Fibroblast of peridontal ligament (primary cell): ENCODE results near the gene ALS2.
"Not testable (repeated sequence)": the region's sequence is repeated elsewhere in the genome, so short reads cannot be mapped to it uniquely, and the experiment has no call there.

Source experiments
- DNase-seq: peaks from one replicate; pipeline ENCODE4 v3.0.0-alpha.2; 2010; ENCODE audit errors: extremely low read depth

ALS2 gene

DNA sequence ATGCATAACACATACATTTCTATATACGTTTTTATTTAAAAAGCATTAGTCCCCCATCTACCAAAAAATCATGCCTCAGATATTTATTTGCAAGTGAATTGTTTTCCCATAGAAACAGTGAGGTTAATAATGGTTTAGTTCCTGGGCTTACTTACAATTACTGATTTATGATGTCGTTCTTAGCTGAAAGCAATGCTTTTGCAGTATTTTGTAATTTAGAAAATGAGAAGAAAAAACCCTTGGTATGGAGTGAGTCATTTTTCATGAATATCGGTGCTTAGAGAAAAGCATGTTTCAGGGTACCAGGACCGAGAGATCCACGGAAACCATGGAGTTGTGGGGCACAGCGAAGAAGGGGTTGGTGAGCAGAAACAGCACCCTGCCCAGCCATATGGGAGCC is 13.6 kb upstream of the ALS2 start:
- peak; percentile 48 for DNase-seq

DNA sequence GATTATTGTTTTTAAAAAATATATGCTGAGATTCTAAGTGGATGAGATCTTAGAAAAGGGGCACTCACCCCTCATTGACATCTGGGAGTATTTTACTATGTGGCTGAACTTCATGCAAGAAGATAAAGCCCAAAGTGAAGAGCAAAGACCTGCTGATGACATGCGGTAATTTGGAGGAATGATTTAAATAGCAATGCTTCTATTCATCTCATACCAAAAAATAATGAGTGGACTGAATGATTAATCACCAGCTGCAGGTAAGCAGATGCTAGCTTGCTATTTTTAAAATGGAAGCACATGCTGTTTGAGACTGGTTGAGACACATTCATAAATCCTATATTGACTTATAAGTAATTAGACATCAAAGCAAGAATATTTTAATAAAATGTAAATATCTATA is 12.9 kb upstream of the ALS2 start:
- DNase-seq, result no peak

DNA sequence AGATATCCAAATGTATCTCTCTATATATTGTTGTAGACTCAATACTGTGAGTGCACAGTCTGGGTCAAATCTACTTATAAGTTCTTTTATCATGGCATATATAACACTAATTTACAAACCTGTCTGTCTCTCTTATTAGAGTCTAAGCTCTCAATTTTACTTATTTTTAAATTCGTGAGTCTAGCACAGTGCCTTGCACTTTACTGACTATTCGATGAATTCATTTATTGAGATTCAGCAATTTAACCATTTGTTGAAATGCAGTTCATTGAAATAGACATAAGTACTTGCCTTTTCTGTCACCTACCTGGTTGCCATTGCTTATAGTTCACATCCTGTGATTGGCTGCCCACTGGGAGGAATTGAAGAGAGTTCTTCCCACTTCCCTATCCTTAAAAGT is 10.3 kb upstream of the ALS2 start:
- no peak for DNase-seq

DNA sequence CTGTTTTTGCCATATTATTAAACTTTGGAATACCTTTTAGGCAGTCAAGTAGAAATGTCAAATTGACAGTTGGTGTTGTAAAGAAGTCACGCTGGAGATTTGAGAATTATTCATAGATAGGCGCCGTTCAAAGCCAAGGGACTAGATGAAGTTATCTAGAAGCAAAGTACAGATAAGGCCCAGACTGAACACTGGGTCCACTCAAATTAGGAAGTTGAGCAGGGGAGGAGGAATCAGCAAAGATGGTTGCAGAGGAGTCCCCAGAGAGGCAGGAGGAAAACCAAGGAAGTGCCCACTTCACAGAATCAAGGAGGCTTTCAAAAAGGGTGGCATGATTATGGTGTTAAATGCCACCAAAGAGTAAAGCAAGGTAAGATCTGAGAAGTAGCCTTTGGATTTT is 9.6 kb upstream of the ALS2 start:
- no peak for DNase-seq

DNA sequence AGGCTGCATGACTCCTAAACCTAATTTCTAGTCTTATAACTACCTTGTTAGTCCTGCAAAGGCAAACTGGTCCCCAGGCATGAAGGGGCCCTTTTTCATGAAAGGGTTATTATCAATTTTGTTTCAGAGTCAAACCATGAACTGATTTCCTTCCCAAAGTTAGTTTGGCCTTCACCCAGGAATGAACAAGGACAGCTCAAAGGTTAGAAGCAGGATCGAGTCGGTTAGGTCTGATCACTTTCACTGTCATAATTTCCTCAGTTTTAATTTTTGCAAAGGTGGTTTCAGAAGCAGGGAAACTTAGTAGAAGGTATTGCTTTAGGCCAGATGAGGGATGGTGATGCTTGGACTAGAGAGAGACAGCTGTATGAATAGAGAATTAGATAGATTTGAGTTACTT is 8.7 kb upstream of the ALS2 start:
- DNase-seq, result no peak

DNA sequence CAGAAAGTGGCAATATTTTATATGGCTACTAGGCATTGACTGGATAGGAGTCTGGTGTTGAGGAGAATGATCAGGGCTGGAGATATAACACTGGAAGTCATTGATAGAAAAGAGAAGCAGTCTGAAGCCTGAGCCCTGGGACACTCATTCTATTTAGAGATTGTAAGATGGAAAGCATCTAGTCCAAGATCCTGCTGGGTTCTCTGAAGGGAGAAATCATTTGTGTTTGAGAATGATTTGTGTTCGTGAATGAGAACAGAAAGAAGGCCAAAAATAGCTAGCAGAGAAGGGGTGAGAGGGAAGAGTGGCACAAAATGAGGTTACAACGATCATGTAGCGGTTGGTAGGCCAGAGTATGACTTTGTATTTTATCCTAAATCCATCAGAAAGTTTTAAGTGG is 7.6 kb upstream of the ALS2 start:
- DNase-seq, result no peak

DNA sequence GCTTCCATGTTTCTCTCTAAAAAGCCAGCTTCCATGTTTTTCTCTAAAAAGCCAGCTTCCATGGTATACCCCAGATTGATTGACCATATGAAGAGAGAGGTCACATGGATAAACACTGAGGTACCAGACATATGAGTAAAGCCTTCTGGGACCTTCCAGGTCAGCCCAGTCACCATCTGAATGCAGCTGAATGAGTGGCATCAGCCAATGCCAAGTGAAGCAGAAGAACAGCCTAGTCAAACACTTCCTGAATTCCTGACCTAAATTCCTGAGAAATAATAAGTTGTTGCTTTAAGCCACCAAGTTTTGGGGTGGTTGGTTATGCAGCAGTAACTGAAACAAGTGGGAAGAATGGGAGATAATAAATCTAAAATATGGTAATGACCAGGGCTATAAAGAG is 5.7 kb upstream of the ALS2 start:
- DNase-seq, result peak; percentile 45

DNA sequence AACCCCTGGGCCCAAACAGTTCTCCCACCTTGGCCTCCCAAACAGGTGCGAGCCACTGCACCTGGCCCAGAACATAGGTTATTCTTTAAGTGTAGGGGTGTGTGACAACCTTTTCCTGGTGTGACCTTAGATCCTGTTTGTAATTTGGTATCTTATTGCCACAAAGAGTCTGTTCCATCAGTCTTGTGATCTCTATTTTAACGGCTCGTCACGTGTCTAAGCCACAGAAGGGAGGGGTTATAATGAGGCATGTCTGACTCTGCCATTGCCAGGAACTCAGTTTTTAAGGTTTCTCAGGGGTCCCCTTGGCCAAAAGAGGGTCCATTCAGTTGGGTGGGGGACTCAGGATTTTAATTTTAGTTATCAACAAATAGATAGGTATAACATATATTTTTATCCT is 4.4 kb upstream of the ALS2 start:
- no peak for DNase-seq

DNA sequence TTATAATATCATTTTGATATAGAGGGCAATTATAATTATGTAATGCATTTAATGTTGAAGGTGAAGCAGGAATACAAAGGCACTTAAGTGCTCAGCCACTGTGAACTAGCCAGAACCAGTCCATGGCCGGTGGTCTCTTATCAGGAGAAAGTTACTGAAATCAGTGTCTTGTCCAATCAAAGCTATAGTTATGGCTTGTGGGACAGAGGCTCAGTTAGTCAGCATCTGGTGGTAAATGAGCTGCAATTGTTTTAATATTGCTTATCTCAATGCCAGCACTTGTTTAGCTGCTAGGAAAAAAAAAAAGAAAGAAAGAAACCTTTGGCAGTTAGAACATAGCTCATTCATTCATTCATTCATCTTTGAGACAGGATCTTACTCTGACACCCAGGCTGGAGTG is 3.8 kb upstream of the ALS2 start:
- no peak for DNase-seq

DNA sequence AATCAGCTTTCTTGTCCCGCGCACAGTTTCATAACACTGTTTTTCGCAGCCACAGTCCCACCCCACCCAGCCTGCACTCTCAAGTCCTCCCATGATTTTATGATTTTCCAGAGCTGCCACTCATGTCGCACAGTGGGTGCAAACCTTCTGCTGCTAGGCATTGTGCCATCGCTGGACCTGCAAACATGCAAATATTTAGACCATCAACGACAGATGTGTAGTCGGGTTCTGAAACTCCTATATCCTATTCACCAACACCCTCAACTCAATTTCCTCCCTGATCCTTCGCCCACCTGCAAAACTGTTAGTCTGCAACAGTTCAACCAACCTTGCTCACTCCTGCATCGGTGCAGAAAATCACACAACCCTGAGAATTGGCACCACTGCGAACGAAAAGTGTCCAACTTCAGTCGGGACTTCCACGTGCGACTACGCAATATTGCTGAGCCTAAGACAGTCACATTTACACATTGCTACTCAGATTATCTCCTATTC is 871 bp upstream of the ALS2 start:
- peak; percentile 20 for DNase-seq

DNA sequence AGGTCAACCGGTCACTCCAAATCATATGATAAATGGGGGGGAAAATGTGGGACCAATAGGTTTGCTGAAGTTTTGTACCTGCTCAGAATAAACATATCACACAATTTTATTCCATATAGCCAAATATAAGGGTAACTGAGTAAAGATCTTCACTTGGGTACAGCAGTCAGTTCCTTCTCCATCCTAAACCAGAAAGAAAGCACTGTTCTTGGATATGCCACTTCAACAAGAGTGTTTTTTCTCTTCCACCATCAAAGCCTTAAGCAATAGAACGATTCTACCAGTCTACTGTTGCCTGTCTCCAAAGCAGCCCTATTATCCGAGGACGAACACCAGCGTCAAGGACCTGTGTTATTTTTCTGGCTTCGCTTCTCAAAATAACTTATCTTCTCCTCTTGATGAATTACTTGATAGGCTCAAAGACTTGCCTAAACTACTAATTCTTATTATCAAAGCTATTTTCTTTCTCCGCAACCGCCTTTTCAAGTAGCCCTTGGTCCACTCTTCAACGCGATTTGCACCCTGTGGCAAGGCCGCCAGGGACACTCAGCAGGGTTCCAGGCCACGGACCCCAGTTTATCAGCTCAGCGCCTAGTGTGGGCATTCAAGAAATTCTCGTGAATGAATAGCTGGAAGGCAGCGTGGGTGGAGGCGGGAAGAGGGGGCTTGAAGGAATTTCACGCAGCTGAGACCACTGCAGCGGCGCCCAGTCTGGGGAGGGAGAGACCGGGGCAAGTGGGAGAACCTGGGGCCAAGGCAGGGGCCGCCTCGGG is 646 bp downstream of the ALS2 start:
- DNase-seq, result peak; percentile 28

DNA sequence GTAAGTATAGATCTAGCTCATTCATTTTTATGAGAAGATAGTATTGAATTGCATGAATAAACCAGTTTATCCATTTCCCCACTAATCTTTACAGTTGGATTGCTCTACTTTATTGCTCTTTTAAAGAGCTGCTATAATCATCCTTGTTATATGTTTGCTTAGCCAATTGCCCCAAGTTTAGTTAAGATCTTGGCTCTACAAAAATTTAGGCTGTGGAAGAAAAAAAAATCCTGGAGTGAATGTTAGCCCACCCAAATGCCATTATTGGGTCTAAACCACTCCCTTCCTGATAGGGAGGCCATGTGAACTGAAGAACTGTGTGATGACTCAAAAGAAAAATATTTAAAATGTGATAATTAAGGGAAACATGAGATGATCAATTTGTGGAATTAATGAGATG is 2.9 kb downstream of the ALS2 start:
- no peak for DNase-seq

DNA sequence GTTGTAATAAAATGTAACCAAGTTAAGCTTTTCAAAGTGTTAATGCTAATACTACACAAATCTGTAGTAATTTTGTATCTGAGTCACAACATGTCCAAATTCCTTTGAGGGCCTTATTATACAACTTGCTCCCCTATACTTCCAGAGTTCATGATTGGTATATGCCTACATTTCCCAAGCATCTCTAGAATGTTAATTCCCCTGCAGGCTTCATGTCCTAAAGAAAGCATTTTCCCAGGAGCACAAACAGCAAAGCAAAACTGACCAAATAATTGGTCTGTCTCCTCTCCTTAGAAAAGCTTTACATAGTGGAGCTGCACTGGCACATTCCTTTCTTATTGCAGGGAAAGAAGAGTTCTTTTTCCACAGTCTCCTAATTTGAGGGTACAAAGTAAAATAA is 3.7 kb downstream of the ALS2 start:
- DNase-seq, result peak; percentile 38

DNA sequence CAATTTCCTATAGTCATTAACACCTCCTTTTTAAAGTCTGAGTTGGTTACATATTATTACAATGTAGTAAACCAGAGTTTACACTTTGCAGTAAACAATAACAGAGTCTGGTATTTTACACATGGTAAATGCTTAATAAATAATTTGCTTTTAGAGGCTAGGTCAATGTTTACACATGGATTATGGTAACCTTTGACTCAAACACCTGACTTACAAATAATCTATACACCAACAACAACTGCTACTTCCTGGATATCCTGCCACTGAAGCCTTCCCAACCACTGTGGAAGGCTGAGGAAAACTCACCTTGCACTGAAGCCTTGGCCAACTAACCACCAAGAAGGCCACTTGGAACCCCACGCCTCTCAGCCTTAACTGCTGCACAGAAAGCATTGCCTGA is 5.4 kb downstream of the ALS2 start:
- DNase-seq, result no peak

DNA sequence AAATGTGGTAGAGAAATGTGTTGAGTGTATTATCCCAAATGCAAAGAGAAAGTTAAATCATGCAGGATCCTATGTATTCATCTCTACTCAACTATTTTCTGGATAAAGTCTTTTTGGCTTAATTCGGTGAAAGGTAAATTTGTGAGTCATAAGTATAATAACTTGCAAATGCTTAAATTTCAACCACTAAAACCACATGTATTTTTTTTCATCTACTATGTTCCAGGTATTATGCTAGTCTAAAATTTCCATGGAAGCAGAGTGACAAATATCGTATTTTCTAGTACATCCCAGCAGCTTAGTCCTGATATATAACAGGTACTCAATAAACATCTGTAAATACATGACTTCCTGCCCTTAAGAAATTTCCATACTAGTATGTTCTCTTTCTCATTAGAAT is 6.2 kb downstream of the ALS2 start:
- DNase-seq, result no peak

DNA sequence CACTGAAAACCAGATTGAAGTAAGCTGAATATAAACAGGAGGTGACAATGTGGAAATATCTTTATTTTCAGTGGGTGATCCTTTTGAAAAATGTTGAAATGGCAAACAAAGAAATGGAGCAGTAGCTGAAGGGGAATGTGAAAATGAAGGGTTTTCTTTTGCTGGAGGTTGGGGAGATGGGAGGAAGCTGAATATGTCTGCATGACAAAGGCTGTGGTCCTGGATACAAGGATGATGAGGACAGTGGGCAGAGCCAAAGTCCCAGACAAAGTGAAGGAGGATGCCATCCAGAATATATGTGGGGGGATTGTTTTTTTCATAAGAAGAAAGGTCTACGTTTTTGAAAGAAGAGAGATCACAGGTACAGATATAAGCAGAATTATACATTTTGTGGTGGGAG is 6.7 kb downstream of the ALS2 start:
- no peak for DNase-seq

DNA sequence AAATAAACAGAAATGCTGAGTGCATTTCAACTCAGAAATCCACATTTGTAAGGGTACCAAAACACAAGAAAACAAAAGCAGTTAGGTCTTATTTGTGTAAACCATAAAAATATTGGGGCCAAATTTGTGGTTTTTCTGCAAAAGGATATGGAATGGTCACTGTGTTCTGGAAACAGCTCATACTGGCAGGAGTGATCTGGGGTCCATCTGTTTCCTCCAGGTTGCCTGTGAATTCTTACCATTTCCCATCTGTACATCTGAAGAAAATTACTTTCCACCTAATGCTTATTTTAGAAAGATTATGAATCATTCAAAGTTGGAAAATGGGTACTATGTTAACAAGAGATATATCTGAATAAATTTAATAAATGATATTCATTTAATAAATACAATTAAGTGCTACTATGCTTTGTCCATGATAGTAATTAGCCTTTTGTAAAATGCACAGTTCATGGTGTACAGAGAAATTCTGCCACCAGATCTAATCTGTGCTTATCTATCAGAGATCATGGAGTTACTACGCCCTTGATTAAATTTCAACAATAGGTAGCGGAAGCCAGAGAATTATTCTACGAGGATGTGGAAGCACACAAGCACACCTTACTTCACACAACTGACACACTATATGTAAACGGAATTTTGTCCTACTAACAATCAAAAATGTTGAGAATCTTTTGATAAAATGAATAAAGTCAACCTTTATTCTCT is 10.9 kb downstream of the ALS2 start:
- DNase-seq, result no peak

DNA sequence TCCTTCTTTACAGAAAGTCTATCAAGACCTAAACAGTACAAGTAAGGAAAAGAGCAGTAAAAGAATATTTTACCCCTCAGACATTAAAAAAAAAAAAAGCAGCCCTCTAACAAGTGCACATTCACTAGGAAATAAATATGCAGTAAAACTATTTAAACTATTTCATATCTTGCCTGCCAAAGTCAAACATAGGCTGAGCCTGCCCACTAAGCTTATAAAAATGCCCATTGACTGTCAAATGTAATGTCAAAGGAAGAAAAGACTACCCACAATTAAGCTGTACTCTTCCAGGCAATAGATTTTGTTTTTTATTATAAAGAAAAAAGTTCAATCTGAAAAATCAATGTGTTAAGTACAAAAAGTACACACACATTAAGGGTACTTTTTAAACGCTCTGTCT is 11.8 kb downstream of the ALS2 start:
- DNase-seq, result peak; percentile 67

DNA sequence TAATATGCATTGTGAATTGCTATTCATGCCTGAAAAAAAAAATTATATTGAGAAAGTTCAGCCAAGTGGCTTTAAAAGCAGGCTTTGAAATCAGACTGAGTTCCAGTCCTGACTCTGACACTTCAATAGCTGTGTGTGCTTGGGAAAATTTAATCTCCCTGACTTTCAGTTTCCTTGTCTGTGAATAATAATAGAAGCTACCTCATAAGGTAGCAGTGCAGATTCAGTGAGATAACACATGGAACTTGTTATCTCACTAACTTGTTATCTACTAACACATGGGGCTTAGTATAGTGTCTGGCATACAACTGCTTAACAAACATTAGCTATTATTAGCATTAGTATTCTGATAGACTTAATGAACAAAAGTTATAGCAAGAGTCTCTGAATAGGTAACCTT is 14.9 kb downstream of the ALS2 start:
- no peak for DNase-seq

DNA sequence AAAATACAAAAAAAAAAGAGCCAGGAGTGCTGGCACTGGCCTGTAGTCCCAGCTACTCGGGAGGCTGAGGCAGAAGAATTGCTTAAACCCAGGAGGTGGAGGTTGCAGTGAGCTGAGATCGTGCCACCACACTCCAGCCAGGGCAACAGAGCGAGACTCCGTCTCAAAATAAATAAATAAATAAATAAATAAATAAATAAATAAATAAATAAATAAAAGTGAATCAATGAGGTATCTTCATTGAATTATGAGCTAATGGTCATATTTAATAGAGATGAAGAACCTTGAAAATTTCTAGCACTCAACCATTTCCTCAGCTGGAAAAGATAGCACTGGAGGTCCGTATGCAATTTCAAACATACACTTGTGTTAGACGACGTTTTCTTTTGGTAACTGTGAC is 16.3 kb downstream of the ALS2 start:
- DNase-seq, result not testable (repeated sequence)

DNA sequence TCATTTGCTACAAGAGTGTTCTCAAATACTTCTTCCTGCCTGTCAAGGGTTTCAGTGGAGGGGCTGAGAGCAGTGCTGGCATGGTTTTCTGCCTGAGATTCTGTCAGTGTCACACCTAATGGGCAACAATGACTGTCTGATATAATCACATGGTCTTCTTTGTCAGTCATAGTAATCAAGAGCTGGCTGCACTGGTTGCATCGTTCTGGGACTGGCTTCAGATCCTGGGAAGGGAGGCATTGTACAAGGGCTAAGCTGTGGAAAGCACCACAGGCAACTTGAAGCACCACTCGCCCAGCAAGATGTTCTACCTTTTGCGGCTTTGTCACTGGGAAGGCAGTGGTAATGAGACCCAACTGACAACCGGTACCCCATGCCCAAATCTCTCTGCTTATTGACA is 19.6 kb downstream of the ALS2 start:
- DNase-seq, result no peak

DNA sequence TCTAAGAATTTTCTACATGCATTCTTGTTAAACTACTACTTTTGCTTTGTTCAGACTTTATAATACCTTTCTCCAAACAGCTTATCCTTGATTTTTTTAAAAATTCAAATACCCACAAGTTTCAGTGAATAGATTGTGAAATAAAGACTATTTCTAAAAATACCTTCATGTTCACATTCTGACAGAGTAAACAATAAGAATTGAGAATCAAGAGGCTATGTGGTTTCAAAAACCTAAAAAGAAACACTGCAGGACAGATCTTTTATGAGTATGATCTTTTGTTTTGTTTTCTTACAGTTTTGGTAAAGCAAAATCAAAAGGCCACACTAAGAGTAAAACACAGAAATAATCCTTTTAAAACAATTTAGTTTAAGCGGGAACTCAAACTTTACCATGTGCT is 21.2 kb downstream of the ALS2 start:
- no peak for DNase-seq

DNA sequence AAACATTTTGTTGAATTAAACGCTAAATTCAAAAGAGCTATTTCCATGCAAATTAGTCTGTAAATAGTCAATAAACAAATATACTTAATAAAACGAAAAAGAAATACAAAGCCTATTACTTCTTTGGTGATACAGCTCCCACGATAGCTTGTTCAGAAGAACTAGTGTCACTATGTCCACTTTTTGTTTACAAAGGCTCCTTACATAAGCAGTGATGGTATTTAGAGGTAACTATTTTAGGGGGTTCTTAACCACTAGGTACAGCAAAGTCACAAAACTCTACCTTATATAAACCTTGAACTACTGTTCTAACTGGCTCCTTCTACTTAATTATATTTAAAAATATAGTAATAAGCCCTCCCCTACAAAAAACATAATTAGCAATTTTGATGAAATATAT is 21.9 kb downstream of the ALS2 start:
- DNase-seq, result no peak

DNA sequence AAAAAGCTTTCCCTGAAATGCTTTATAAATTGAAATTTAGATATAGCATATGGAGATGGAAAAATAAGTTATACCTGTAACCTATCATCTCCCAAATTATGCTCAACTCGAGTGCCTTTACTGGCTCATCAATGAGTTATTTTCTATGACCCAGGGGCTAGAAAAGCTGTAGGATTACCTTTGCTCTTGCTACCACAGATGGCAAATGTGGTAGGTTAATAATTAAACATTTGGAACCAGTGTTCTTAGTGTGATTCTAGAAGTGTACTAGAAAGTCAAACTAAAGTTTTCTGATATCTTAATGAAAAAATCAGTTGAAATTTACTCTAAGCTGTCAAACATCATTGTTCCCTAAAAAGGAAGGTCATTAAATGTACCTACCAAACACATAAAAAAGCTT is 22.5 kb downstream of the ALS2 start:
- DNase-seq, result no peak
